ENCODE measurements around the gene VANGL1.

The VANGL1 gene

DNA sequence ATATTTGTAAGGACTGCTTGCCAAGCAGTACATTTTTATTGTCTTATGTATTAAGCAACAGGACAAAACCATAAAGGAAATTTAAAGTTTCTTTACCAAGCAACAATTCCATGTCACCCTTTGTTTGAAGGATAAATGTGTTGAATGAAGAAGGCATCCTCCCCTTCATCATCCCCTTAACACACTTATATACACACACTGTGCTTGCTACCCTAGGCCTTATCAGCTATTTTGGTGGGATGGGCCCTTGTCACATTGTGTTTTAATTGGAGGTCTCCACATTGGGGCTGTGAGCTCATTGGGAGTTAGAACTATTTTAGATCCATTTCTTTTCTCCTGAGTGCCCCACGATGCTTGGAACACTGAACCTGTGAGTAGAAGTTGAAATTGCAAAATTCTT lies 1.9 kb downstream of the VANGL1 start:
- no peak for DNase-seq (ENCODE audit: low read depth in 3 of 3)

DNA sequence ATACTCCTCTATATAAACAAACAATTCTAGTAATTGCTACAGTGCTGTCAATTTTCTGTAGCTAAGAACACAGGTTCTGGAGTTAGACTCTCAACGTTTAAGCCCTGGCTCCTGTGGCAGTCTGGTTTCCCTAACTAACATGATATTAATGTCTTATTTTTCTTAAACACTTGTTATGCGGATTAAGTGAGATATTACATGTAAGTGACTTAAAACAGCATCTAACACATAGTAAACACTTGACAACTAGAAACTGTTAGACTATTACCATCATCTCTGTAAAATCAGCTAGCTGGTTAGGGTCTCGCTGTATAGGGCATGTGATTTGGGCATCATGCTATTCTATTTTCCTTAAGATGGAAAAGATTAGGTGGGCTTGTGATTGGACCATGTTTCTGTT lies 2.3 kb downstream of the VANGL1 start:
- no peak for DNase-seq (ENCODE audit: low read depth in 3 of 3)

DNA sequence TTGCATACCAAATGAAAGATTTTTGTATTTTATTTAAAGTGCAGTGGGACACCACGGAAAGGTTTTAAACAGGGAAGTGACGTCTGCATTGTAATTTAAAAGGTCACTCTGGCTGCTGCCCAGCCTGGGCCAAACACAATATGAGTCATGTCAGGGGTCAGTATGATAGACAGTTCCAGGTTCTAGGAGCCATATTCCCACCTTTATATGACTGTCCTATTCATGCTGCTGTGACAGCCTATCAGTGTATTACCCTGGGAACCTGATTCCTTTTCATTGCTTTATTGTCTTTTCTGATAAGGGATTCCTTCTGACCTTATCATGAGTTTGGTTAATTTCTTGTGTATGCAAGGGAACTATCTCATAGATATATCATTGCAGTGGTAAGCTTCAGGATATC lies 5.3 kb downstream of the VANGL1 start:
- no peak for DNase-seq (ENCODE audit: low read depth in 3 of 3)

DNA sequence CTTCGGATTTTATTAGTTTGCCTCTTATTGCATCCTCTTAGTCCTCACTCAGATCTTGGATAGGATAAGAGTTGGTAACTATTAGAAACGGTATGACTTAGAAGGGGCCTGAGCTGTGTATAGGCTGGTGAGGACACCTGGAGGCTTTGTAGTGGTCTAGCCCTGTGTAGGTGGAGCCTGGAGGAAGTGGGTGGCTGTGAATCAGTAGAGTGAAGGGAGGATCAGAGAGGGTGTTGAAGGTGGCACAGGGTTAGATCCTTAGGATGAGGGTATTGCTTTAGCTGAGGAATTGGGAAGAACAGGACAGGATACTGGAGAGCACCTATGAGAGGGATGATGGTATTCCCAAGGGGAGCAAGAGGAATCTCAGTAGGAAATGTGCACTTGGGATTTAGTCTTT lies 5.7 kb downstream of the VANGL1 start:
- no peak for DNase-seq (ENCODE audit: low read depth in 3 of 3)

DNA sequence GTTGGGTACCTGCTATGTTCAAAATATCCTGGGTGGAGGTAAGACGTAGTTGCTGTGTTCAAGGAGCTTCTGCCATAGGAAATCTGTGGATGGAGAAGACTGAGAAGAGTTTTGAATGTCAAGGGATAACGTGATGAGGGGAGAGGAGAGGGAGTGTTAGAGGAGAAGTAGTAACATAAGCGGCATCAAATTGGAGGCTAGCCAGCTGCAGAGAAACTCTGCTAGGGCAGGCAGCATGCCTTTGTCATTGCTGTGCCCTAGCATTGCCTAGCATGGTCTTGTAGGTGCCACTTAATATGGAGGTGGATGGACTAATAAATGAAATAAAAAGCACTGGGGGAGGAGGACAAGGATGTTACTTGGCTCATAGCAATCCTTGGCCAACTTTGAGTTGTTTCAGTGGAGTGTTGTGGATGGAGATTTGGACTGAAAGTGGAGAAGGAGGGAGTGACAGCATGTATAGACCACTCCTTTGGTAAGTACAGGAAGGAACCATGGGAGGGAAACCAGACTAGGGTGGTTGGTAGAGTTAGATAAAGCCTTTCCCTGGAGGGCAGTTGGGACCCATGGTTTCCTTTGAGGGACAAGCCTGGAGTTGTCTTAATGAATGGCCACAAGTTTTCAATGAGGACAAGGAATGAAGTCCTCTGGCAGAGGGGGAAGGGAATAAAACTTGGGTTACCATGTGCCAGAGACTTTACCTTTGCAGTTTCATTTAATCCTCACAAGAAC lies 6.3 kb downstream of the VANGL1 start:
- DNase-seq (ENCODE audit: low read depth in 3 of 3): no peak

DNA sequence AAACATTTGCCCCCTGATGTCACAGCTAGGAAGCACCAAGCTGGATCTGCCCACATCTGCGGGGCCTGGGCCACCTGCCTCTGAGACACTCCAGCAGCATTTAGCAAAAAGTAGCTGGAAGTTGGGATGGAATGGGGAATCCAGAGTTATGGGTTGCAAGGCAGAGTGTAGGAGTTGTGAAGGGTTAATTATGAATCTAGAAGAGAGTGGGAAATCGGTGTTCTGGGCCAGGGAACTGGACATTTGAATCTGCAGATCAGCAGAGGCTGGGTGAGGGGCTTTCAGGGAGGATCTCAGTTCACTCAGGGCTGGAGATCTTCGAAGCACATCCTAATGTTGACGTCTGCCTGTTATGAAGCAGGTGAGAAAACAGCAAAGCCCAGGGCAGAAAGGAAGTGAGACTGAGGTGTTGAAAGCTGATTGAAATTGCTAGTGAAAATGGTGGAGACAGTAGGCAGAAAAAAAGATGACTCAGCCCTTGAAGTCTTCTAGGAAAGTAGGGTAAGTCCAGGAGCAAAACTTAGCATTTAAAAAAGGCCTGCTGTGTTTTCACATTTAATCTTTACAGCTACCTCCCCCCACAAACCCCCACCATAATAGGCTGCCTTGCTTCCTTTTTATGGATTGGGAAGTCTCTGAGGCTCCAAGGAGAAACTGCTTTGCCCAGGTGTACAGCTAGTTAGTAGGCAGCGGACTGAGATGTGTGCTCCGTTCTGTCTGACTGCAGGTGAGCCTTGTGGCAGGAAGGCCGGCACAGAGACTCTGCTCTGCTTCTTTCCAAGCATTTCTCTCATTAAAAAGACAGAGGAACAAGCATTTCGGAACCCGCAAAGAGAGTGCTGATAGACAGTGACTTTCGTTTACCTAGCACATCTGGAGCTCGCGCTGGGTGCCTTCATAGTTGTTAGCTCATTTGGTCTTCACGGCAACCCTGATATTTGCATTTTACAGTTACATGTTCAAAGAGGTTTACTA lies 7.2 kb downstream of the VANGL1 start:
- no peak for DNase-seq (ENCODE audit: low read depth in 3 of 3)

DNA sequence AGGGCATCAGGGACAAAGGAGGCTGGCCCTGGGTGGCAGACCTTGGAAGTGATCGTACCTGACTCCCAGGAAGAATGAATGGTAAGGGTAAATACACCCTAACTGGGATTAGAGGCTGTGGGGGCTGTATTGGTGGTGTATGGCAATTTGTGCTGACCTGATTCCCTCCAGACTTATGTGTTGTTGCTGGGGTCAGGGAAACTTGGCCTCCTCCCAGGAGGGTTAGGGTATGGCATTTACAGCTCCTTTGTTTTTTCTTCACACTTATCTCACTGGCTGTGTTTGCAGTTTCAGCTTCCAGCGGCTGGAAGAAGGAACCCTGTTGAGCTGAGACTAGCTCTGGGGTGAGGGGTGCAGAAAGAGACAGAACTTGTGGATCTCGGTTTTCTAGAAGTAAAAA lies 8.2 kb downstream of the VANGL1 start:
- DNase-seq (ENCODE audit: low read depth in 3 of 3): no peak

DNA sequence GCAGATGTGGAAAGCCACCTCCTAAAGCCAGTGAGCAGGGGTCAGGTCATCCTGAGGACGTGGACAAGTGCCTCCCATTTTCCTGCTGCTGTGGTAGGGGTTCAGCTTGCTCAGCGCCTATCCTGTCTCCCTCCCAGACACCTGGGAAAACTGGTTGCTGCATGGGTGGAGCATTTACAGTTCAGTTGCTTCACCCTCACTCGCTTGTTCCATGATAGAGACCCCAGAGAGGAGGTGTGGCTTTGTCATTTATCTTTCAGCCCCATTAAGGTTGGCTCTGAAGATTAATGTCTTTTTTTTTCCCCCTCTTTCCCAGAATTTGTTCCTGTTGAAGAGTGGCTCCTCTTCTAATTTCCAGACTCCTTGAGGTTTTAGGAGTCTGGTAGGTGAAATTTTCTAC lies 9.2 kb downstream of the VANGL1 start:
- DNase-seq (ENCODE audit: low read depth in 3 of 3): no peak

DNA sequence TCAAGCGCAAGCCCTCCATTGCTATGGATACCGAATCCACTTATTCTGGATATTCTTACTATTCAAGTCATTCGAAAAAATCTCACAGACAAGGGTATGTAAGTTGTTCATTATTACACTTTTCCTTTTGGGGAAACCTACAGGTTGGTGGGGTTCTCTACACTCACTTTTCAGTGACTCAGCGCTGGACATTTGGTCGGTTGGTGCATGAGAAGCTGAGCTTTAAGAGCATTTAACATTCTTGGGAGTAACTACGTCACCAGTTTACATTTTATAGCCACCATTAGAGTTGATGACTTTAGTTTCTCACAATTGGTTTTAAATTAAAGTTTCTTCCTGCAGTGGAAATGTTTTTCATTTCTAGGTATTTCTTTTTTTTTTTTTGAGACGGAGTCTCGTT lies 9.6 kb downstream of the VANGL1 start:
- DNase-seq (ENCODE audit: low read depth in 3 of 3): no peak

DNA sequence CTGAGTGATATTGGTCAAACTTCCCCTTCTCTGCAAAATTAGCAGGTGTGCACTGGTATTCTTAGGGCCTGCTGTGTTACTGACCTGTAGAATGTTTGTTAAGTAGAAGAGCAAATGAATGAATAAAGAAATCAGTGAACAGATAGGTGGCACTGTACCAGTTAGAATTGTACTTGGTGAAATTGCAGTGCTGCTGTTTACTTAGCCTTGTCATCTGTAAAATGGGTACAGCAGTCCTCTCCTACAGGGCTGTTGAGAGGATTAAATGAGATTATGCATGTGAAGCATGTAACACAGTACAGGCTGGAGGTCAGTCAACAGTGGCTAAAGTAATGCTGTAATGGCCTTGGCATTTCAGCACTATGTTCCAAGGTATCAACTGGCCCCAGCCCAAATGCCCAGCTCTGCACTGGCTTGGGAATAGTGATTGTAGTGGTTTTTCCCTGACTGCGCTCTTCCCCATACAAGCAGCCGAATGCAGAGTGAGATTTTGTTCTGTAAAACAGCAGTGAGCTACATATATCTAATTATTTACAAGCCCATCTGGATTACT lies 10.5 kb downstream of the VANGL1 start:
- DNase-seq (ENCODE audit: low read depth in 3 of 3): no peak

DNA sequence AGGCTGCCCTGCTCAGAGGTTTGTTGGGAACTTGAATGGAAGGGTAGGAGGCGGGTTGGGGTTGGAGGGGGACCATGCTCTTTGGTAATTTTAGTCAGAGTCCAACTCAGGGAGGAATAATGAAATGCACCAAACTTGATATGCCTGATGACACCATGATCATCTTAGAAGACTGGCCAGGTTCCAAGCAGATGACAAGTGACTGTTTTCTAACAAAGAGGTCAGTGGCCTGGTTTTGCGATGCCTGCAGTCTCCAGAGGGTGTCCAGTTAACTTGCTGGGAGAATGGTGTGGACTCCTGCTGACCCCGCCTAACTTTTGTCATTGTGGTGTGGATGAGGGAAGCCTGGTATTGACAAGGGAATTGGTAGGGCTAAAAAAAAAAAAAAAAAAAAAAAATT lies 12.4 kb downstream of the VANGL1 start:
- DNase-seq (ENCODE audit: low read depth in 3 of 3): no peak

DNA sequence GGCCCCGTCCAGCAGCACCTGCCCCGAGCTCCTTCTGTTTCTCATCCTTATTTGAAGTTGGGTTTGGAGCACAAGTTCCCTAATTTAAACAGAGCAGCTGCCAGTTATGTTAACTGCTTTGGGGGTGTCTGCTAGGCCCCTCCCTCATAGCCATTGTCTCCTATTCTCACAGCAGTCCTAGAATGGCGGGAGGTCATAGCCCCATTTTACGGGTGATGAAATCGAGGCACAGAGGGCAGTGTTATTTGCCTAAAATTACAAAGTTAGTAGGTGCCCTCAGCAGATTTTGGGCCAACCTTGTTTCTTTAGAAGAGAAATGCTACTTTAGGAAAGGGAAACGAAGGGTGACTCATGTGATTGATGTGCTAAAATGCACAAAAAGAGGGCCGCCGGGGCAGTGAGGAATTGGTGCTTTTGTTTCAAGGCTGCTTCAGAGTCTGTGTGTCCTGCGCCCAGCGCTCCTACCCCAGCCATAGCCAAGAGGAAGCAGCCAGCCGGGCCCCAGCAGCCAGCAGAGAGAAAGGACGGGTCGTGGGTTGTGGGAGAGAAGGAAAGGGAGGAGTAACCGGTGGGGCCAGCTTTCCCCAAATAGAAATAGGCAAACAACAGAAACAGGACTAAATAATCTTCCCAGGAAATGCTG lies 13.0 kb downstream of the VANGL1 start:
- no peak for DNase-seq (ENCODE audit: low read depth in 3 of 3)

DNA sequence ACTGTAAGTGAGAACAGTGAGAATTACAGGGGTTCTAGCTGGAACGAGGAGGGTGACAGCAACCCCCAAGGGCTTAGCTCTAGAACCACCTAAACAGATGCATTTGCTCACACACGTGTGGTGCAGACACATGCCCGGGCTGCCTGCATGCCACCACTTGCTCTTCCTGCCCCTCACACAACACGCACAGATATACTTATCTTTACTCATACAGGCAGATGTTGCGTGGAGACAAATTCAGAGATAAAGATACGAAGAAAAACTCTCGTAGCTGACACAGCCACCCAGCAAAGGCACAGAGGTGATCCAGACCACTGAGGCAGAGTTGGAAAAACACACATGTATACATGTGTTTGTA lies 13.5 kb downstream of the VANGL1 start:
- no peak for DNase-seq (ENCODE audit: low read depth in 3 of 3)

DNA sequence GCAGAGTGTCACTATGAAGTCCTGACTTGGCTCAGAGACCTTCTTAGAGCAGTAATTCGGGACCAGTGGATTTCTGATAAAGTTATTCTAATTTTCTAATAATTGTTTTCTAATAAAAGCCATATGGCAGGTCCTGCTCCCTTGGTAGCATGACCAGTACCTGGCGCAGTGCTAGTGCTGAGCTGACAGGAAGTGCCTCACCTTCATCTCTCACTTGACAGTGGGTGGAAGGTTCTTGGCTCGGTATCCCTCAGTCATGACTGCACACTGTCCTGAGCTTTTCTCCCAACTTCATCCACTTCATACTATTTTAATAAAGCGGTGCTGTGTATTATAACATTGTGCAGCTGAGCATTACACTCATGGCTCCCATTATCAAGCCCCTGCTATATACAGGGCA lies 14.1 kb downstream of the VANGL1 start:
- no peak for DNase-seq (ENCODE audit: low read depth in 3 of 3)

DNA sequence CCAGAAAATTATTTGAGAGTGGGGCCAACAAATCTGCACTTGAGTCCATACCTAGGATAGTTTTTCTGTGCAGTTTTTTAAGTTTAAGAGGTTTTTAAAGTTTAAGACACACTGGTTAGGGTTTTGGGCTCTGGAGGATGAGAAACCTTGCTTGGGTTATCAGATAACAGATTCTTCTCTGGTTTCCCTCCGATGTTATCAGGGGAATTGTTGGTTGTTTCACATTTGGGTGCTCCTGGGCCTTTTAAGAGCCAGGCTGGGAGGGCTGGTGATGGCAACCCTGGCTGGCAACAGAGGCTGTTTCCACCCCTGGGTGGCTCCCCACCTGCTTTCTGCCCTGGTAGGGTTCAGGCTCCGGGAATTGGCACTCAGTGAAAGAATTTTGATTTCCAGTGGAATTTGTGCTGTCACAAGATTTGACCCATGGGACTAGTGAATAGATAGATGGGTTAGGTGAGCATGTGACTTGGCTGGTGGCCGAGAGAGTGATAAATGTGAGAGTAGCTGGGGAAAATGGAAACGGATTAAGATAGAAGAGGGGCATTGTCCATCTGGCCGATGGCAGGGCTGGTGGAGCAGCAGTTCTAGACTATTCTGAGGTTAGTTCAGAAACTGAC lies 14.8 kb downstream of the VANGL1 start:
- no peak for DNase-seq (ENCODE audit: low read depth in 3 of 3)

DNA sequence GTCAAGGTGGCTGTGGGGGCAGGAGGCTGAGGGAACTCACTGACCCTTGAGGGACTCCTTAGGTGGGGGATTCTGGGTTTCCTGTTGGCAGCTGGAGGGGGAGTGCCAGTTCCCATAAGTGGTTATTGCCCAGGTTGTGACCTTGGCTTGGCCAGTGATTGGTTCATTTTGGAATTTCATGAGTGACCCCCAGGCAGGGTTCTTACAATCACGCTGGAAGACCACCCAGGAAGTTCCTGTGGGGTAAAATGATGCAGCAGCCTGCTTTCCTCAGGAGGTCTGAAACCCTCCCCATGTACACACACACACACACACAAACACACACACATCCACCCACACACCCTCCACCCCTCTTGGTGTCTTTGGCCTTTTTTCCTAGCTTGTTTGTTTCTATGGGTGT lies 16.9 kb downstream of the VANGL1 start:
- no peak for DNase-seq (ENCODE audit: low read depth in 3 of 3)

DNA sequence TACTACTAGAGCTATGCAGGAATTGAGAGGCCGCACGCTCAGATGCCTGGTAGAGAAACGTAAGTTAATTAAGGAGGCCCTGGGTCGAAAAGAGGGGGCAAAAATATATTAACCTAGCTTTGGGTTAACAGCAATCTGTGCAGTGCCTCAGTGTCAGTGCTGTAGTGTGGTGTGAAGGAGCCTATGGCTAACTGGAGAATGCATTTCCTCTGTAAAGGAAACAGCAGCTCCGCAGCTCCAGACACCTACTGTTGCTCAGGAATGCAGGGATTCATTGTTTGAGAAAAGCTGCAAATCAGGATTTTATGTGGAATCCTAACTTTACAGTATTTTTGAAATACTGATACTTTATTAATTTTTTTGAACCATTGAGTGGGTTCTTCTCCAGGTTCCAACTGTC lies 18.4 kb downstream of the VANGL1 start:
- DNase-seq (ENCODE audit: low read depth in 3 of 3): no peak

DNA sequence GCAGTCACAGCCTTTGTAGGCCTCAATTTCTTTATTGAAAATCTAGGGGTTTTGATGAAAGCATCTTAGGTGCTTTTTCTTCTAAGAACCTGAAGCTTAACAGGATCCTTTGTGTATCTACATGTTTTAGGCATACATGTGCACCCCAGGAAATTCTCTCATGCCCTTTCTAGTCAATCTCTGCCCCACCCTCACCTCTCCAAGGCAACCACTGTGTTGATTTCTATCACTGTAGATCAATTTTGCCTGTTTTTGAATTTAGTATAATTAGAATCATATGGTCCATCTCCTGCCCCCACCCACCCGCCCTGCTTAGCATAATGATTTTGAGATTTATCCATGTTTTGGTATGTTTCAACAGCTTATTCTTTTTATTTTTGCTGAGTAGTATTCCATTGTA lies 19.4 kb downstream of the VANGL1 start:
- no peak for DNase-seq (ENCODE audit: low read depth in 3 of 3)

DNA sequence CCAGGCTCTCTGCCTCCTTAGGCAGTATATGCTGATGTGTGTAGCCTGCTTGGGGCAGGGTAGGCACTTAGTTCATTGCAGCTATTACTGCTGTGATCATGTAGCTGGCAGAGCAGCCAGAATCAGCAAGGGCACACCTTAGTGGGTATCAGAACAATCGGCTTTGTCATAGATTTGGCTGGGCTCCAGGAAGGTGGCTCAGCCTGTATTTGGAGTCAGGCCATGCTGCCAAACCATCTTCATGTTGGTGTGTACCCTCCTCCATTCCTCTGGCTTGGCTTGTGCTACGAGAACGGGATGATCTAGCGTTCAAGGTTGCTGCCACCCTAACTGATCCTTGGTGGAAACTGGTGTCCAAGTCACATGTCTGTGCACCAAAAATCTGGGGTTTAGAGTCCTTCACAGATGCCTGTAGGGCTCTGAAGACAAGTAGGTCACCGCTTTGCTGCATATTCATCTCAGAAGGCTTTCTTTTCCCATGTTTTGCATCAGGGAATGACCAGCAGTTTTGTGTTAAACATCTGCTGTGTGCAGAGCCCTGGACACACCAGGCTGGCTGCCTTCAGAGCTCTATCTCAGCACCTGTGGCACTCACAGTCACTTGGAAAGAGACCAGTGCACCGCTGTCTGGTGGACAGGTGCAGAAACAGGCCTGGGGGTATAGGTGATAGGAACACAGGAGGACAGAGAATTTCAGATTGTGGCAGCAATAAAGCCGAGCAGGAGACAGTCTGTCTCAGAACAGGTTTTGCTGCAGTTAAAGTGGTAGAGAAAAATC lies 23.7 kb downstream of the VANGL1 start:
- no peak for DNase-seq (ENCODE audit: low read depth in 3 of 3)

DNA sequence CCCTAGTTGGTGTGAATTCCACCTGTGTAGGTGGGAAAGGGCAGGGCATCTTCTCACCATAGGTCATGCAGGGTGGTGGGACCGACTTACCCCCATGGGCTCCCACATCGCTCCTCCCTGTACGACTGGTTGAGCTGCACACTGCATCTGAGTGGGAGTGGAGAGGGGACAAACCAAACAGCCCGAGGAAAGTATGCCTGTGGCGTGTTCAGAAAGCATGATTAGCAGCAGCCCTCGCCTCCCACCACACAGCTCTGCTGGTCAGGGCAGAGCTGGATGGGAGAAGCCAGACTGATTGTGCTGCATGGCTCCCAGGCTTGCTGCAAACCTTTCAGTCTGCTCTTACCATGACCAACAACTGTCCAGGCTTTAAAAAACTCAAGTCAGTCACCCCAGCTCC lies 24.4 kb downstream of the VANGL1 start:
- DNase-seq (ENCODE audit: low read depth in 3 of 3): no peak

DNA sequence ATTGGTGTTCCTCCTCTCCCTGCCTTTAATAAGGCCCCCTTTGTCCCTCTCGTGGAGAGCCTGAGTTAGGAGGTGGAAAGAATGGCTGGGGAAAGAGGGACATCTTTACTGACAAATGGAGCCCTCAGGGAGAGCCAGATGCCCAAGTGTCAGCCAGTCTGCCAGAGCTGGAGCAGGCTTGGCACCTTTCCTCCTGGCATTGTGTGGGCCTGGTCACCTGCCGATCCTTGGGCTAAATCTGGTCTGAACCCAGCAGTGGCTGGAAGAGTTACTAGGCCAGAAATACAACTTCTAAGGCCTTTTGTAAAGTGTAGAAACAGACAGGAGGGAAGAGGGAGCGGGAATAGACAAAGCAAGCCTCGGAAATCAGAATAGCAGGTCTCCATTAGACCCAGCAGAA lies 24.9 kb downstream of the VANGL1 start:
- no peak for DNase-seq (ENCODE audit: low read depth in 3 of 3)

Measured in stimulated activated CD4-positive, alpha-beta T cell treated with anti-CD3 and anti-CD28 coated beads, TNF-alpha, amount 100 ng/mL, for 4 hours (primary cell).